Measurements from ENCODE around the gene ATP6AP1.

ATP6AP1 gene

DNA sequence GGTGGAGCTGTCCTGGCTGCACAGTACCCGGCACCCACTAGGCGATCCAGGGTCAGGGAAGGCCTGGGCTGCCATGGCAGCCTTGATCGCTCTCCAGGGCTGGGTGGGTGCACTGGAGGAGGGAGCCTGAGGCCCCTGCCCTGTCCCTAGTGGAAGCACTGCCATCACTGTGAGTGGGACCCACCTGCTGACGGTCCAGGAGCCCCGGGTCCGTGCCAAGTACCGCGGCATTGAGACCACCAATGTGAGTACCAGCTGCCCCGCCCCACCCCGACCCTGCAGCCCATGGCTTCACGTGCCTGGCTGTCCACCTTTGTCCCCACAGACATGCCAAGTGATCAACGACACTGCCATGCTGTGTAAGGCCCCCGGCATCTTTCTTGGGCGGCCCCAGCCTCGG lies 38.4 kb downstream of the ATP6AP1 start:
- Histone ChIP-seq H3K4ac (ENCODE audit: low read length) (no peak overlapping the region), H2BK15ac (ENCODE audit: low read length) (no peak overlapping the region), H3K18ac (ENCODE audit: low read length) (no peak overlapping the region), H3K4me1 (ENCODE audit: control insufficient read depth in 2 of 2, insufficient read depth in 1 of 2, low read depth in 1 of 2, low read length in 2 of 2) (no peaks in the 10 kb centered on the region), H4K91ac (ENCODE audit: low read depth, low read length, poor library complexity) (no peak overlapping the region), H3K36me3 (replicated peaks in 1 of 2; ENCODE audit: control insufficient read depth in 2 of 2, insufficient read depth in 2 of 2, low read length in 2 of 2) (peaks cover 16 to 76% of the 10 kb centered on the region in 2 donors), H2BK120ac (ENCODE audit: low read depth, low read length) (no peak overlapping the region), H2BK5ac (ENCODE audit: low read length) (no peak overlapping the region), H3K14ac (ENCODE audit: low read length) (no peak overlapping the region), H3K79me1 (ENCODE audit: low read depth, low read length) (peaks cover 2% of the 10 kb centered on the region), H2AFZ (ENCODE audit: low read length) (no peak overlapping the region), H2AK5ac (ENCODE audit: low read depth, low read length) (no peak overlapping the region), H3K9ac (ENCODE audit: low read depth, low read length, poor library complexity) (no peak overlapping the region), H3K23ac (ENCODE audit: low read depth, low read length, poor library complexity) (no peak overlapping the region), H2BK12ac (ENCODE audit: low read length) (no peak overlapping the region), H3K27ac (replicated peaks; ENCODE audit: low read length) (no peak overlapping the region), H3K4me3 (ENCODE audit: low read length in 2 of 2) (no peak overlapping the region), H3K9me3 (replicated peaks in 1 of 2; ENCODE audit: control insufficient read depth in 2 of 2, insufficient read depth in 1 of 2, low read depth in 1 of 2, low read length in 2 of 2) (no peaks in the 10 kb centered on the region), H4K8ac (ENCODE audit: low read depth, low read length) (no peak overlapping the region), H3K4me2 (ENCODE audit: insufficient read depth, low read length, poor library complexity, severe bottlenecking) (no peak overlapping the region), H3K27me3 (ENCODE audit: control insufficient read depth in 3 of 3, insufficient read depth in 3 of 3, low read depth in 1 of 3, low read length in 3 of 3) (no peaks in the 10 kb centered on the region)
- DNase-seq (ENCODE audit: low spot score) = no peak
- no CpG with 5 or more reads among the region's 15 CpGs for WGBS, 2 donors (ENCODE audit: extremely low coverage in 2 of 2, insufficient read length in 2 of 2, insufficient replicate concordance in 1 of 2)

- Histone ChIP-seq H4K91ac (ENCODE audit: low read depth, low read length, poor library complexity) (no peak overlapping the region), H3K9ac (ENCODE audit: low read depth, low read length, poor library complexity) (no peak overlapping the region)
Measured at GRCh38 chrX:154467556-154467955, 39.1 kb downstream of the ATP6AP1 start.

GRCh38 chrX:154468217-154468616 lies 39.7 kb downstream of the ATP6AP1 start:
- Histone ChIP-seq H3K27ac (replicated peaks; ENCODE audit: low read length) (no peak overlapping the region), H3K18ac (ENCODE audit: low read length) (no peak overlapping the region), H3K23ac (ENCODE audit: low read depth, low read length, poor library complexity) (no peak overlapping the region), H3K9ac (ENCODE audit: low read depth, low read length, poor library complexity) (no peak overlapping the region), H3K4ac (ENCODE audit: low read length) (no peak overlapping the region), H3K4me1 (ENCODE audit: control insufficient read depth in 2 of 2, insufficient read depth in 1 of 2, low read depth in 1 of 2, low read length in 2 of 2) (no peaks in the 10 kb centered on the region), H2BK15ac (ENCODE audit: low read length) (no peak overlapping the region), H2BK12ac (ENCODE audit: low read length) (no peak overlapping the region), H2AK5ac (ENCODE audit: low read depth, low read length) (no peak overlapping the region), H3K4me3 (ENCODE audit: low read length in 2 of 2) (no peak overlapping the region), H3K14ac (ENCODE audit: low read length) (no peak overlapping the region), H3K36me3 (replicated peaks in 1 of 2; ENCODE audit: control insufficient read depth in 2 of 2, insufficient read depth in 2 of 2, low read length in 2 of 2) (peaks cover 16 to 75% of the 10 kb centered on the region in 2 donors), H4K91ac (ENCODE audit: low read depth, low read length, poor library complexity) (no peak overlapping the region), H3K79me1 (ENCODE audit: low read depth, low read length) (peaks cover 2% of the 10 kb centered on the region), H2AFZ (ENCODE audit: low read length) (no peak overlapping the region), H4K8ac (ENCODE audit: low read depth, low read length) (no peak overlapping the region), H3K9me3 (replicated peaks in 1 of 2; ENCODE audit: control insufficient read depth in 2 of 2, insufficient read depth in 1 of 2, low read depth in 1 of 2, low read length in 2 of 2) (no peaks in the 10 kb centered on the region), H2BK5ac (ENCODE audit: low read length) (no peak overlapping the region), H2BK120ac (ENCODE audit: low read depth, low read length) (no peak overlapping the region), H3K27me3 (ENCODE audit: control insufficient read depth in 3 of 3, insufficient read depth in 3 of 3, low read depth in 1 of 3, low read length in 3 of 3) (no peaks in the 10 kb centered on the region), H3K4me2 (ENCODE audit: insufficient read depth, low read length, poor library complexity, severe bottlenecking) (no peak overlapping the region)
- WGBS, 2 donors (ENCODE audit: extremely low coverage in 2 of 2, insufficient read length in 2 of 2, insufficient replicate concordance in 1 of 2) = no CpG with 5 or more reads among the region's 23 CpGs
- DNase-seq (ENCODE audit: low spot score) = no peak

More at GRCh38 chrX:154467556-154467955, 39.1 kb downstream of the ATP6AP1 start:
- Histone ChIP-seq H3K4me1 (ENCODE audit: control insufficient read depth in 2 of 2, insufficient read depth in 1 of 2, low read depth in 1 of 2, low read length in 2 of 2) (no peaks in the 10 kb centered on the region), H2AK5ac (ENCODE audit: low read depth, low read length) (no peak overlapping the region), H3K4me3 (ENCODE audit: low read length in 2 of 2) (no peak overlapping the region), H2BK5ac (ENCODE audit: low read length) (no peak overlapping the region), H3K27me3 (ENCODE audit: control insufficient read depth in 3 of 3, insufficient read depth in 3 of 3, low read depth in 1 of 3, low read length in 3 of 3) (no peaks in the 10 kb centered on the region), H4K8ac (ENCODE audit: low read depth, low read length) (no peak overlapping the region), H2BK12ac (ENCODE audit: low read length) (no peak overlapping the region), H3K4ac (ENCODE audit: low read length) (no peak overlapping the region), H2BK120ac (ENCODE audit: low read depth, low read length) (no peak overlapping the region), H3K79me1 (ENCODE audit: low read depth, low read length) (peaks cover 2% of the 10 kb centered on the region), H3K9me3 (replicated peaks in 1 of 2; ENCODE audit: control insufficient read depth in 2 of 2, insufficient read depth in 1 of 2, low read depth in 1 of 2, low read length in 2 of 2) (no peaks in the 10 kb centered on the region), H2BK15ac (ENCODE audit: low read length) (no peak overlapping the region), H2AFZ (ENCODE audit: low read length) (no peak overlapping the region), H3K36me3 (replicated peaks in 1 of 2; ENCODE audit: control insufficient read depth in 2 of 2, insufficient read depth in 2 of 2, low read length in 2 of 2) (peaks cover 16 to 76% of the 10 kb centered on the region in 2 donors), H3K18ac (ENCODE audit: low read length) (no peak overlapping the region), H3K14ac (ENCODE audit: low read length) (no peak overlapping the region), H3K27ac (replicated peaks; ENCODE audit: low read length) (no peak overlapping the region), H3K4me2 (ENCODE audit: insufficient read depth, low read length, poor library complexity, severe bottlenecking) (no peak overlapping the region), H3K23ac (ENCODE audit: low read depth, low read length, poor library complexity) (no peak overlapping the region)
- WGBS, 2 donors (ENCODE audit: extremely low coverage in 2 of 2, insufficient read length in 2 of 2, insufficient replicate concordance in 1 of 2) = no CpG with 5 or more reads among the region's 21 CpGs
- DNase-seq (ENCODE audit: low spot score) = no peak

- no peak overlapping the region for H3K9ac ChIP-seq (ENCODE audit: low read depth, low read length, poor library complexity)
- H3K4me3 ChIP-seq (ENCODE audit: low read length in 2 of 2) = no peak overlapping the region
- peaks cover 15 to 81% of the 10 kb centered on the region in 2 donors for H3K36me3 ChIP-seq (replicated peaks in 1 of 2; ENCODE audit: control insufficient read depth in 2 of 2, insufficient read depth in 2 of 2, low read length in 2 of 2)
- H3K14ac ChIP-seq (ENCODE audit: low read length) = no peak overlapping the region
- no peak overlapping the region for H3K18ac ChIP-seq (ENCODE audit: low read length)
- DNase-seq (ENCODE audit: low spot score) = no peak
- no peak overlapping the region for H2BK120ac ChIP-seq (ENCODE audit: low read depth, low read length)
- H3K4ac ChIP-seq (ENCODE audit: low read length) = no peak overlapping the region
- H4K8ac ChIP-seq (ENCODE audit: low read depth, low read length) = no peak overlapping the region
- H3K4me1 ChIP-seq (ENCODE audit: control insufficient read depth in 2 of 2, insufficient read depth in 1 of 2, low read depth in 1 of 2, low read length in 2 of 2) = no peaks in the 10 kb centered on the region
- H3K27me3 ChIP-seq (ENCODE audit: control insufficient read depth in 3 of 3, insufficient read depth in 3 of 3, low read depth in 1 of 3, low read length in 3 of 3) = no peaks in the 10 kb centered on the region
- no peak overlapping the region for H2AK5ac ChIP-seq (ENCODE audit: low read depth, low read length)
- H2AFZ ChIP-seq (ENCODE audit: low read length) = no peak overlapping the region
- H3K23ac ChIP-seq (ENCODE audit: low read depth, low read length, poor library complexity) = no peak overlapping the region
- no peak overlapping the region for H2BK5ac ChIP-seq (ENCODE audit: low read length)
- no peak overlapping the region for H2BK12ac ChIP-seq (ENCODE audit: low read length)
- no peaks in the 10 kb centered on the region for H3K9me3 ChIP-seq (replicated peaks in 1 of 2; ENCODE audit: control insufficient read depth in 2 of 2, insufficient read depth in 1 of 2, low read depth in 1 of 2, low read length in 2 of 2)
- H3K27ac ChIP-seq (replicated peaks; ENCODE audit: low read length) = no peak overlapping the region
- H3K79me1 ChIP-seq (ENCODE audit: low read depth, low read length) = peaks cover 2% of the 10 kb centered on the region
- no peak overlapping the region for H2BK15ac ChIP-seq (ENCODE audit: low read length)
- WGBS, 2 donors (ENCODE audit: extremely low coverage in 2 of 2, insufficient read length in 2 of 2, insufficient replicate concordance in 1 of 2) = no CpG with 5 or more reads among the region's 9 CpGs
- no peak overlapping the region for H3K4me2 ChIP-seq (ENCODE audit: insufficient read depth, low read length, poor library complexity, severe bottlenecking)
- no peak overlapping the region for H4K91ac ChIP-seq (ENCODE audit: low read depth, low read length, poor library complexity)
Measured at GRCh38 chrX:154469114-154469513, 40.6 kb downstream of the ATP6AP1 start.

All from neuronal stem cell (in vitro differentiated cells).